SK-N-SH treated with all-trans-retinoic acid at 6 μM for 48 hours (cell line): ENCODE measurements around the gene VPS33A.

Experiments used
- ARNTL ChIP-seq: fragments of 450-650 bp; formaldehyde crosslinking; IDR thresholded peaks from 2 replicates; pipeline ENCODE4 v1.5.0; 2020; ENCODE audit warnings: low read depth, mild to moderate bottlenecking, moderate library complexity, borderline replicate concordance
- CSDC2 ChIP-seq: fragments of 250-450 bp; sonication (Bioruptor Pico); IDR thresholded peaks from 2 replicates; pipeline ENCODE4 v1.5.0; 2020; ENCODE audit warnings: mild to moderate bottlenecking, moderate library complexity
- PPARA ChIP-seq: fragments of 250-450 bp; sonication (Bioruptor Pico); IDR thresholded peaks from 2 replicates; pipeline ENCODE4 v1.5.0; 2020; ENCODE audit warnings: mild to moderate bottlenecking, borderline replicate concordance
- RARB ChIP-seq: fragments of 250-450 bp; sonication (Bioruptor Pico); IDR thresholded peaks from 2 replicates; pipeline ENCODE4 v1.8.0; 2021; ENCODE audit warnings: mild to moderate bottlenecking, moderate library complexity
- ZFP3 ChIP-seq: fragments of 250-450 bp; sonication (Bioruptor Pico); IDR thresholded peaks from 2 replicates; pipeline ENCODE4 v1.5.0; 2020; ENCODE audit warnings: mild to moderate bottlenecking, moderate library complexity
- ZFP30 ChIP-seq: fragments of 450-650 bp; formaldehyde crosslinking; IDR thresholded peaks from 2 replicates; pipeline ENCODE4 v1.5.0; 2022; ENCODE audit warnings: mild to moderate bottlenecking, moderate library complexity
- TF ChIP-seq, protein P1 (sequence below): fragments of 250-450 bp; sonication (Bioruptor Pico); IDR thresholded peaks from 2 replicates; pipeline ENCODE4 v1.5.1; 2021; ENCODE audit warnings: mild to moderate bottlenecking, moderate library complexity
- TF ChIP-seq, protein P2 (sequence below): fragments of 250-450 bp; sonication (Bioruptor Pico); IDR thresholded peaks from 2 replicates; pipeline ENCODE4 v1.8.0; 2020; ENCODE audit warnings: mild to moderate bottlenecking, moderate library complexity, borderline replicate concordance

DNA sequence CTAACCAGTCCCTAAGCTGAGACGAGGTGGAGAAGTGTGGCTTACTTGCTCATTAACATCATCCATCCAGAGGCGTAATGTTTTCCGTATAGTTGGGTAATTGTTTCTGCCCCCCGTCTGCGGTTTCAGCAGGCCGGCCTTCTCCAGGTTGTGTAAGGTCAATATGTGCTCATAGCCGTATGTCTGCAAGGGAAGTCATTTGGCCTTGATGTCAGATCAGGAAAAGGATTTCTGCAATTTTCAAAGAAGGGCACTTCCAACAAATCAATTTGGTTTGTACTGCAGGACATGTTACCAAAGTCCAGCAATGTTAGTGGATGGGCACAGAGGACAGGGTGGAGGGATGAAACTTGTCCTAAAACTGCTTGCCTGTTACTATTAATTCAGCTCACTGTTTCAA lies 30.6 kb downstream of the VPS33A start:
- TF ChIP-seq, protein P1, sequence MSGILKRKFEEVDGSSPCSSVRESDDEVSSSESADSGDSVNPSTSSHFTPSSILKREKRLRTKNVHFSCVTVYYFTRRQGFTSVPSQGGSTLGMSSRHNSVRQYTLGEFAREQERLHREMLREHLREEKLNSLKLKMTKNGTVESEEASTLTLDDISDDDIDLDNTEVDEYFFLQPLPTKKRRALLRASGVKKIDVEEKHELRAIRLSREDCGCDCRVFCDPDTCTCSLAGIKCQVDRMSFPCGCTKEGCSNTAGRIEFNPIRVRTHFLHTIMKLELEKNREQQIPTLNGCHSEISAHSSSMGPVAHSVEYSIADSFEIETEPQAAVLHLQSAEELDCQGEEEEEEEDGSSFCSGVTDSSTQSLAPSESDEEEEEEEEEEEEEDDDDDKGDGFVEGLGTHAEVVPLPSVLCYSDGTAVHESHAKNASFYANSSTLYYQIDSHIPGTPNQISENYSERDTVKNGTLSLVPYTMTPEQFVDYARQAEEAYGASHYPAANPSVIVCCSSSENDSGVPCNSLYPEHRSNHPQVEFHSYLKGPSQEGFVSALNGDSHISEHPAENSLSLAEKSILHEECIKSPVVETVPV (CRISPR knock-in tag) = no peak
- TF ChIP-seq RARB (CRISPR knock-in tag) = no peak
- no peak for TF ChIP-seq ARNTL (CRISPR knock-in tag)
- no peak for TF ChIP-seq ZFP30 (CRISPR knock-in tag)
- TF ChIP-seq PPARA (CRISPR knock-in tag) = no peak
- TF ChIP-seq ZFP3 = no peak
- TF ChIP-seq, protein P2, sequence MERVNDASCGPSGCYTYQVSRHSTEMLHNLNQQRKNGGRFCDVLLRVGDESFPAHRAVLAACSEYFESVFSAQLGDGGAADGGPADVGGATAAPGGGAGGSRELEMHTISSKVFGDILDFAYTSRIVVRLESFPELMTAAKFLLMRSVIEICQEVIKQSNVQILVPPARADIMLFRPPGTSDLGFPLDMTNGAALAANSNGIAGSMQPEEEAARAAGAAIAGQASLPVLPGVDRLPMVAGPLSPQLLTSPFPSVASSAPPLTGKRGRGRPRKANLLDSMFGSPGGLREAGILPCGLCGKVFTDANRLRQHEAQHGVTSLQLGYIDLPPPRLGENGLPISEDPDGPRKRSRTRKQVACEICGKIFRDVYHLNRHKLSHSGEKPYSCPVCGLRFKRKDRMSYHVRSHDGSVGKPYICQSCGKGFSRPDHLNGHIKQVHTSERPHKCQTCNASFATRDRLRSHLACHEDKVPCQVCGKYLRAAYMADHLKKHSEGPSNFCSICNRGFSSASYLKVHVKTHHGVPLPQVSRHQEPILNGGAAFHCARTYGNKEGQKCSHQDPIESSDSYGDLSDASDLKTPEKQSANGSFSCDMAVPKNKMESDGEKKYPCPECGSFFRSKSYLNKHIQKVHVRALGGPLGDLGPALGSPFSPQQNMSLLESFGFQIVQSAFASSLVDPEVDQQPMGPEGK = no peak
- no peak for TF ChIP-seq CSDC2 (CRISPR knock-in tag)
